HepG2 (cell line): ENCODE data around the gene ZNF624. TPM values are rescaled to one million over a fixed set of nuclear protein-coding genes. Genes with fewer than 3 reads are reported as not detected.

Experiments used
- JARID2 ChIP-seq: sonication (generic); formaldehyde crosslinking; IDR thresholded peaks from 2 replicates; pipeline ENCODE4 v1.8.1; 2023; ENCODE audit warnings: missing genetic modification reagents, inconsistent platforms; ENCODE audit not compliant: insufficient replicate concordance
- PHF20 ChIP-seq: sonication (generic); formaldehyde crosslinking; IDR thresholded peaks from 2 replicates; pipeline ENCODE4 v1.5.0; 2020; ENCODE audit warnings: mild to moderate bottlenecking, missing genetic modification reagents
- TBX3 ChIP-seq: fragments of 450-650 bp; IDR thresholded peaks from 2 replicates; pipeline ENCODE4 v1.6.1; 2017; ENCODE audit warnings: antibody characterized with exemption, mild to moderate bottlenecking, inconsistent platforms, borderline replicate concordance
- TFDP2 ChIP-seq: sonication (generic); formaldehyde crosslinking; IDR thresholded peaks from 2 replicates; pipeline ENCODE4 v1.4.0; 2020; ENCODE audit warnings: missing genetic modification reagents
- ZMAT5 ChIP-seq: sonication (generic); formaldehyde crosslinking; IDR thresholded peaks from 2 replicates; pipeline ENCODE4 v1.5.0; 2020; ENCODE audit warnings: mild to moderate bottlenecking, low read depth, missing genetic modification reagents, borderline replicate concordance
- ZNF207 ChIP-seq: fragments of 450-650 bp; IDR thresholded peaks from 2 replicates; pipeline ENCODE4 v1.6.1; 2016; ENCODE audit warnings: antibody characterized with exemption, borderline replicate concordance
- ZNF615 ChIP-seq: sonication (generic); formaldehyde crosslinking; IDR thresholded peaks from 2 replicates; pipeline ENCODE4 v1.5.0; 2020; ENCODE audit warnings: mild to moderate bottlenecking, missing genetic modification reagents, borderline replicate concordance
- polyA plus RNA-seq, 8 experiments: library from polyadenylated mRNA; depleted of rRNA in 3 of 8; stranded (reverse) in 7 of 8; unstranded in 1 of 8; fragments of >200 nt; fragmentation: Illumina TruSeq in 4 of 8; extraction: Trizol in 4 of 8; gene quantifications; 2 replicates each; pipeline versions ENCODE4 v1.2.1 to v1.2.3, GENCODE V29; 2011 to 2016; ENCODE audit warnings: low read depth in 4 of 8, missing spikeins in 1 of 8, mixed read lengths in 1 of 8; ENCODE audit not compliant: insufficient read depth in 1 of 8
- total RNA-seq, 5 experiments: library from RNA; depleted of rRNA; stranded (reverse); fragments of >200 nt; fragmentation: Illumina TruSeq; extraction: Trizol; gene quantifications; 2 replicates each; pipeline ENCODE4 v1.2.3, GENCODE V29; 2016; ENCODE audit warnings: low read depth in 1 of 5
- TF ChIP-seq, protein P1 (sequence below): sonication (generic); formaldehyde crosslinking; IDR thresholded peaks from 2 replicates; pipeline ENCODE4 v1.9.0; 2021; ENCODE audit warnings: missing genetic modification reagents, borderline replicate concordance

Gene ZNF624
- total and polyA plus RNA-seq, 2 of the 13 experiments (the other 11 are each of a cell fraction or from before 2014, with no cell fraction given), result 0.75 to 3.5 TPM

GRCh38 chr17:16584273-16584995 lies 69.2 kb downstream of the ZNF624 start (continued):
- TF ChIP-seq ZMAT5 (CRISPR knock-in tag) (no peak), JARID2 (CRISPR knock-in tag) (peak; percentile 50), ZNF615 (no peak), TFDP2 (no peak; the same call in 1 of the 2 replicates), PHF20 (CRISPR knock-in tag) (no peak), ZNF207 (no peak), TBX3 (no peak)
- TF ChIP-seq, protein P1, sequence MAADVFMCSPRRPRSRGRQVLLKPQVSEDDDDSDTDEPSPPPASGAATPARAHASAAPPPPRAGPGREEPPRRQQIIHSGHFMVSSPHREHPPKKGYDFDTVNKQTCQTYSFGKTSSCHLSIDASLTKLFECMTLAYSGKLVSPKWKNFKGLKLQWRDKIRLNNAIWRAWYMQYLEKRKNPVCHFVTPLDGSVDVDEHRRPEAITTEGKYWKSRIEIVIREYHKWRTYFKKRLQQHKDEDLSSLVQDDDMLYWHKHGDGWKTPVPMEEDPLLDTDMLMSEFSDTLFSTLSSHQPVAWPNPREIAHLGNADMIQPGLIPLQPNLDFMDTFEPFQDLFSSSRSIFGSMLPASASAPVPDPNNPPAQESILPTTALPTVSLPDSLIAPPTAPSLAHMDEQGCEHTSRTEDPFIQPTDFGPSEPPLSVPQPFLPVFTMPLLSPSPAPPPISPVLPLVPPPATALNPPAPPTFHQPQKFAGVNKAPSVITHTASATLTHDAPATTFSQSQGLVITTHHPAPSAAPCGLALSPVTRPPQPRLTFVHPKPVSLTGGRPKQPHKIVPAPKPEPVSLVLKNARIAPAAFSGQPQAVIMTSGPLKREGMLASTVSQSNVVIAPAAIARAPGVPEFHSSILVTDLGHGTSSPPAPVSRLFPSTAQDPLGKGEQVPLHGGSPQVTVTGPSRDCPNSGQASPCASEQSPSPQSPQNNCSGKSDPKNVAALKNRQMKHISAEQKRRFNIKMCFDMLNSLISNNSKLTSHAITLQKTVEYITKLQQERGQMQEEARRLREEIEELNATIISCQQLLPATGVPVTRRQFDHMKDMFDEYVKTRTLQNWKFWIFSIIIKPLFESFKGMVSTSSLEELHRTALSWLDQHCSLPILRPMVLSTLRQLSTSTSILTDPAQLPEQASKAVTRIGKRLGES, result no peak
